HG03354 (cell line): ENCODE measurements around the gene ADAM19.

Source experiments
- ATAC-seq: cut with Tn5 transposase; IDR thresholded peaks from one replicate; pipeline ENCODE4 v1.9.1; 2021; ENCODE audit warnings: mild to moderate bottlenecking; ENCODE audit not compliant: unreplicated experiment, poor library complexity, severe bottlenecking

ADAM19 gene

GRCh38 chr5:157546456-157547100, 29.0 kb downstream of the ADAM19 start:
- no peak for ATAC-seq

DNA sequence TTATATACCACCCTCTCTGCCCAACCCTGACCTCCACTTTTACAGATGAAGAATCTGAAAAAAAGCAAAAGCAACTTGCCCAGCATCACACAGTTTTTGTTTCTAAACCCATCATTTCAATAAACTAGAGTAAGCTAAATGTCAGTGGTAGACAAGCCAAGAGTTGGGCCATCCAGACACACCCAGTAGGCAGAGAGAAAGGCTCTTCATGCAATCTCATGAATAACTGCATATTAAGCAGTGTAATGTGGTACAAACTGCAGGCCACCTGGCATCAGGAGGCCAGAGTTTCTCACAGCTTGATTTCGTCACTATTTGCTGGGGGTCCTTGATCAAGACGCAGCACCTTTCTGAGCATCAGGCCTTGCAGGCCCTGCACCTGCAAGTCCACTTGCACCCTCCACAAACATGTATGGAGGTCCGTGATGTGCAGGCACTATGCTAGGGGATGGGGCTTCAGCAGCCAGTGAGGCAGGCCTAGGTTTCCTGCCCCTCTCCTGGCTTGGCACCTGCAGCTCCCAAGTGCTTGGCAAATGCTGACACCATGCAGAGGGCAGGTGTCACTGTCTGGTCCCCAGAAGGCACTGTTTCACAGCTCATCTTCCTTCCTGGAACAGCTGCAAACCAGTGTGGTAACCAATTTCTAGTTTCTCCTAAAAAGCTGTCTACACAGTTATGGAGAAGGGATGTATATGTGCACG, 29.8 kb downstream of the ADAM19 start:
- ATAC-seq, result no peak

GRCh38 chr5:157544623-157544989, 31.0 kb downstream of the ADAM19 start:
- ATAC-seq, result no peak

- ATAC-seq, result no peak
Observed at GRCh38 chr5:157543825-157544622, 31.6 kb downstream of the ADAM19 start.

DNA sequence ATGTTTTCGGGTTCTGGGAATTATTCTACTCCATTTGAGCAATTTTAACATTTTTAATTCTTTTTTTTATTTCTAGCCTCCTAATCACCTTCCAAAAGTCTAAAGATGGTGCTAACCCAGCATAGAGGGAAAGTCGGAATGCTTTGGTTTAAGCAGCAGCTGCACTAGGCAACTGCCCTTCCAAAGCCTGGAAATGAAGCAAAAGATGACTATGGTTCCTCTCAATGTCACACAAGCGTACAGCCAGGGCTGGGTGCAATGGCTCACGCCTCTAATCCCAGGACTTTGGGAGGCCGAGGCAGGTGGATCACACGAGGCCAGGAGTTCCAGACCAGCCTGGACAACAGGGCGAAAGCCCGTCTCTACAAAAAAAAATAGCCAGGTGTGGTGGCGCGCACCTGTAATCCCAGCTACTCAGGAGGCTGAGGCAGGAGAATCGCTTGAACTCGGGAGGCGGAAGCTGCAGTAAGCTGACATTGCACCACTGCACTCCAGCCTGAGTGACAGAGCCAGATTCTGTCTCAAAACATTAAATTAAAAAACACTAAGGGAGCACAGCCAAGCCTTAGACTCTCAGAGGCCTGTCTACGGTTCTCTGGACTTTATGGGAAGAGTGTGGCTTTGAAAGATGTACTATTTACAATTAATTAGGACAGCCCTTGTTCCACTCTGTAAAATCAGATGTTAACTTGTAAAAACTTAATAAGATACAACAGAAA, 33.1 kb downstream of the ADAM19 start:
- no peak for ATAC-seq

- peak; percentile 1 for ATAC-seq
Observed at GRCh38 chr5:157541447-157542118, 34.0 kb downstream of the ADAM19 start.

DNA sequence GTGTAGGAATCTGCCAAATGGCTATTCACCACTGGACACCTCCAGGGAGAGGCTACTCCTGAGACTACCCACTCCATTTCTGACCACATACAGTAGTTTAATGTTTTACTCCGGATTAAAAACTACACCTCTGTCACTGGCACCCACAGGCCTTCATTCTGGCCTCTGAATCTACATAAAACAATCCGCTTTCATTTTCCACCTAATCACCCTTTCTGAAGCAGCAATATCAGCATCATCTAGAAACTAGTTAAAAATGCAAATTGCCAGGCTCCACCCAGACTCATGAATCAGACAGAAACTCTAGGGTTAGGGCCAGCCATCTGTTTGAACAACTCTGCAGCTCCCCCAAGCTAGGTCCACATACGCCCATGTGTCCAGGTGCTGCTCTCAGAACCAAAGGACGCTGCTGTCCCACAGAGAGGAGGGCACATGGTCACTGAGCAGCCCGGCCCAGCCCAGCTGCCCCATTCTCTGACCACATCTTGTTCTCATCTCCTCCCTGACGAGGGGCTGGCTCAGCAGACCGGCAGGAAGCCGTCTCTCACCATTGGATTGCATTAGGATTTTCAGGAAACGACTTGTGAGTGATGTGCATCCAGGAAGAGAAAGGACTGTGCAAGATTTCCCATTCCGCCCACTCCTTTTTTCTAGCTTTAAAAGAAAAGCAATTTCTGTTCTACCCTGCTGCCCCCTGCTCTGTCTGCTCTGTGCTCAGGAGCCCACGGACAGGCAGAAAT, 34.7 kb downstream of the ADAM19 start:
- peak; percentile 97 for ATAC-seq

- ATAC-seq, result no peak
Observed at GRCh38 chr5:157540124-157540523, 35.5 kb downstream of the ADAM19 start.

GRCh38 chr5:157539503-157540022, 36.0 kb downstream of the ADAM19 start:
- ATAC-seq, result no peak

GRCh38 chr5:157538311-157538710, 37.3 kb downstream of the ADAM19 start:
- no peak for ATAC-seq

- no peak for ATAC-seq
Observed at GRCh38 chr5:157535042-157535865, 40.3 kb downstream of the ADAM19 start.

DNA sequence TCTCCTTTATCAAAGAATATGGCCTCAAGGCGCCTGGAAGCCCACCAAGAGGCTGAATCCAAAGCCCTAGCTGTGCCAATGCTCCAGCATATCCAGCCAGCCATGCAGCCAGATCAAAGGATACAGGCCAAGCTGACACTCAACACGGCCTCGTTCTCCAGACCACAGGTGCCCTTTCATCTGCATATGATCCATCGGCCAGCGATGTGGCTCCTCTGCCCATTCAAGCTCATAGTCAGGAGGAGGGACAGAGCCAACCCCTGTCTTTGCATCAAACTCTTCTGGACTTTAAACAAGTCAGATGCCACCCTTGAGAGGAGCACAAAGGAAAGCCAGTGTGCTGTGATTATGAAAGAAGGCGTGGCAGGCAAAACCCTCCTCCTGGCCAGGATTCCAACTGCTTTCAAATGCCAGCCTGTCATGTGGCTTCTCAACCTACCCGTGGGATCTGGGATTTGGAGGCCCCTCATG, 42.5 kb downstream of the ADAM19 start:
- no peak for ATAC-seq

GRCh38 chr5:157532022-157532421, 43.6 kb downstream of the ADAM19 start:
- no peak for ATAC-seq

- ATAC-seq, result no peak
Observed at GRCh38 chr5:157530226-157530972, 45.2 kb downstream of the ADAM19 start.

GRCh38 chr5:157529002-157529401, 46.6 kb downstream of the ADAM19 start:
- no peak for ATAC-seq

- no peak for ATAC-seq
Observed at GRCh38 chr5:157528036-157528632, 47.4 kb downstream of the ADAM19 start.

- no peak for ATAC-seq
Observed at GRCh38 chr5:157524887-157525286, 50.7 kb downstream of the ADAM19 start.
